Astrocyte of the cerebellum (primary cell): Measurements from ENCODE around the gene GNB1.

Experiments
- DNase-seq: peaks from one replicate; pipeline ENCODE4 v3.0.0-alpha.2; 2011; ENCODE audit warnings: low read depth
- H3K4me3 ChIP-seq: 2 replicates; pipeline ENCODE4 v1.5.1; 2011; ENCODE audit warnings: mild to moderate bottlenecking, low read depth, low read length, moderate library complexity
- in situ Hi-C: cut with HindIII; loops from 2 replicates; pipeline ENCODE4 v1.10.0; 2017; ENCODE audit warnings: low sequenced_read_pairs
- TF ChIP-seq, protein P1 (sequence below): IDR thresholded peaks from 2 replicates; pipeline ENCODE4 v1.5.1; 2012; ENCODE audit warnings: low read length, low read depth, moderate library complexity, mild to moderate bottlenecking; ENCODE audit errors: missing control alignments

GNB1 gene

GRCh38 chr1:1827089-1827848 lies 63.6 kb downstream of the GNB1 start:
- no peak for DNase-seq
- TF ChIP-seq, protein P1, sequence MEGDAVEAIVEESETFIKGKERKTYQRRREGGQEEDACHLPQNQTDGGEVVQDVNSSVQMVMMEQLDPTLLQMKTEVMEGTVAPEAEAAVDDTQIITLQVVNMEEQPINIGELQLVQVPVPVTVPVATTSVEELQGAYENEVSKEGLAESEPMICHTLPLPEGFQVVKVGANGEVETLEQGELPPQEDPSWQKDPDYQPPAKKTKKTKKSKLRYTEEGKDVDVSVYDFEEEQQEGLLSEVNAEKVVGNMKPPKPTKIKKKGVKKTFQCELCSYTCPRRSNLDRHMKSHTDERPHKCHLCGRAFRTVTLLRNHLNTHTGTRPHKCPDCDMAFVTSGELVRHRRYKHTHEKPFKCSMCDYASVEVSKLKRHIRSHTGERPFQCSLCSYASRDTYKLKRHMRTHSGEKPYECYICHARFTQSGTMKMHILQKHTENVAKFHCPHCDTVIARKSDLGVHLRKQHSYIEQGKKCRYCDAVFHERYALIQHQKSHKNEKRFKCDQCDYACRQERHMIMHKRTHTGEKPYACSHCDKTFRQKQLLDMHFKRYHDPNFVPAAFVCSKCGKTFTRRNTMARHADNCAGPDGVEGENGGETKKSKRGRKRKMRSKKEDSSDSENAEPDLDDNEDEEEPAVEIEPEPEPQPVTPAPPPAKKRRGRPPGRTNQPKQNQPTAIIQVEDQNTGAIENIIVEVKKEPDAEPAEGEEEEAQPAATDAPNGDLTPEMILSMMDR = no peak
- in situ Hi-C loops = no loop called here
- no peak overlapping the region for H3K4me3 ChIP-seq

GRCh38 chr1:1826356-1827088 lies 64.4 kb downstream of the GNB1 start:
- in situ Hi-C loops = no loop called here
- no peak for DNase-seq
- TF ChIP-seq, protein P1 = no peak
- H3K4me3 ChIP-seq = no peak overlapping the region

DNA sequence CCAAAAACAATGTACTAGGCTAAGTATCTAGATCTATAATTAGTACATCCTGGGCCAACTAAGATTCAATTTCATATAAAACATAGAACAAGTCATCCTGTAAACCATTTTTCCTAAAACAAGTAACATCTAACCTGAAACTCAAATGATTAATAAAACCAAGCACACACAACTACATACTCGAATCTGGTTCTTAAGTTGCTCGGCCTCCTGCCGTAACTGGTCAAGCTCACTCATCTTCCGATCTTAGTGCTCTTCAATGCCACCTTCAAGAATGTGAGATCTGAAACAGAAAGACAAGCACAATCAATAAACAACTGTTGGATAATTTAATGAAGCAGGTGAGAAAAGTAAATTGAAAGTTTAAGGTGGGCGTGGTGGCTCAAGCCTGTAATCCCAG lies 65.7 kb downstream of the GNB1 start:
- TF ChIP-seq, protein P1 = no peak
- in situ Hi-C loops = no loop called here
- DNase-seq = no peak
- no peak overlapping the region for H3K4me3 ChIP-seq

- no peak for DNase-seq
- in situ Hi-C loops = loop anchor here (5.0 kb wide), 2 partner anchors 62 to 63 kb away; no protein-coding TSS in a partner anchor
- TF ChIP-seq, protein P1 = no peak
- H3K4me3 ChIP-seq = no peak overlapping the region
These were observed 71.1 kb downstream of the GNB1 start for GRCh38 chr1:1819762-1820161.

- in situ Hi-C loops = no loop called here
- H3K4me3 ChIP-seq = no peak overlapping the region
- DNase-seq = no peak
- TF ChIP-seq, protein P1 = no peak
These were observed 73.7 kb downstream of the GNB1 start for GRCh38 chr1:1817221-1817620.

- no peak for DNase-seq
- in situ Hi-C loops = no loop called here
- TF ChIP-seq, protein P1 = no peak
- H3K4me3 ChIP-seq = no peak overlapping the region
These were observed 75.1 kb downstream of the GNB1 start for GRCh38 chr1:1815606-1816281.
